Dendritic cell treated with granulocyte-macrophage colony-stimulating factor and Interleukin-4, amounts not matched to agents 40 ng/mL and 50 ng/mL, for 4 days (primary cell): ENCODE data around the gene TK1.
A peak's percentile ranks its signal among the peaks of the same experiment; 100 is the strongest.
"Not testable (repeated sequence)": the region's sequence is repeated elsewhere in the genome, so short reads cannot be mapped to it uniquely, and the experiment has no call there.

Experiments used
- H3K27ac Mint-ChIP-seq: one replicate; pipeline ENCODE4 v1.8.0; 2022; ENCODE audit warnings: mild to moderate bottlenecking, mixed read lengths
- H3K27me3 Mint-ChIP-seq: one replicate; pipeline ENCODE4 v1.8.0; 2022; ENCODE audit warnings: mild to moderate bottlenecking, mixed read lengths
- H3K36me3 Mint-ChIP-seq: one replicate; pipeline ENCODE4 v1.8.0; 2022; ENCODE audit warnings: low read depth, mixed read lengths
- H3K4me1 Mint-ChIP-seq: one replicate; pipeline ENCODE4 v1.8.0; 2022; ENCODE audit warnings: low read depth, mixed read lengths
- H3K4me3 Mint-ChIP-seq: one replicate; pipeline ENCODE4 v1.8.0; 2022; ENCODE audit warnings: mild to moderate bottlenecking, moderate library complexity, mixed read lengths
- H3K9me3 Mint-ChIP-seq: one replicate; pipeline ENCODE4 v1.8.0; 2022; ENCODE audit warnings: mixed read lengths
- intact Hi-C: fragments of 100-400 bp; cut with micrococcal nuclease; formaldehyde crosslinking; loops from one replicate; pipeline ENCODE4 v1.15.0; 2022

Gene TK1

DNA sequence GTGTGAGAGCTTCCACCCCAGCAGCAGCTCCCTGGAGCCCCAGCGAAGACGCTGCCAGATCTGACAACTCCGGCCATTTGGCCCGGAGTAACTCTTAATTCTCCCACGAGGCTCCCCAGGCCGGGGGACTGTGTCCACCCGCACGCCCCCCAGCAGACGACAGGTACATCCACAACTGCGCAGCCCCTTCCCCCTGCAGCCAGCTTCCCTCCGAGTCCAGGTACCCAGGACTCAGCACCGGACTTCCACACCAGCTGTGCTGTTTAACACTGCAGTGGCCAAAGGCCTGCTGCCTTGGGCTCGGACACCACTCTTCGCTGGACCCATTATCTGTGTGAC lies 11.2 kb downstream of the TK1 start:
- Mint-ChIP-seq H3K27me3 (no peaks in the 10 kb centered on the region), H3K4me3 (peak overlapping the region; percentile 10), H3K27ac (peak overlapping the region; percentile 97), H3K36me3 (peaks cover 64% of the 10 kb centered on the region), H3K4me1 (peaks cover 90% of the 10 kb centered on the region), H3K9me3 (no peaks in the 10 kb centered on the region)
- intact Hi-C loops: loop anchor here (5.0 kb wide), 1 partner anchor 63 kb away; no protein-coding TSS in a partner anchor

DNA sequence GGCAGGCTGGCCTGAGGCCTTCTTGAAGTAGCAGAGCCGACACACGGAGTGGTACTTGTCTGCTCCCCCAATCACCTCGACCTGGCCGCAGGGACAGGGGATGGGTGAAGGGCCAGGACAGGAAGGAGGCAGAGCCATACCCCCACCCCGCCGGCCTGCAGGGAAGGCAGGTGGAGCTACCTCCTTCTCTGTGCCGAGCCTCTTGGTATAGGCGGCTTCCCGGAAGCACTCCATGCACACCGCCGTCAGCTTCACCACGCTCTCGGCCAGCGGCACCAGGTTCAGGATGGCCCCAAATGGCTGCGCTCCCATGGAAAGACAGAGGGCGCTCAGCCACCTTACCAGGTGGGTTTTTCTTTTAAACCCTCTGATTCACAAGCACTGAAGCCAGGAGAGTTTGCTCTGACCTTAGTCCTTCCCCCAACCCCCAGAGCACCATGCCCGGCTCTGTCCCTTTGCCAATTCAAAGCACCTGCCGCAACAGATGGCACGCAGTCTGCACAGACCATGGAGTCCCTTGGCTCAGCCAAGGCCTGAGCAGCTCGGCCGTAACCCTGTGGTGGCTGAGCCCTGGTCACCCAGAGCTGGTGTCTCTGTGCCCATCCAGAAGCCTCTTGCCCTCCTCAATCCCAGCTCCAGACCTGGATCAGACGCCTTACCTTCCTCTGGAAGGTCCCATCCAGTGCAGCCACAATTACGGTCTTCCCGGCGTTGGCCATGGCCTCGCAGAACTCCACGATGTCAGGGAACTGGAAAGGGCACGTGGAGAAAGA lies 11.8 kb downstream of the TK1 start:
- H3K27me3 Mint-ChIP-seq: no peaks in the 10 kb centered on the region
- peak overlapping the region; percentile 97 for H3K27ac Mint-ChIP-seq
- H3K4me3 Mint-ChIP-seq: peak overlapping the region; percentile 87
- H3K9me3 Mint-ChIP-seq: no peaks in the 10 kb centered on the region
- peaks cover 90% of the 10 kb centered on the region for H3K4me1 Mint-ChIP-seq
- intact Hi-C loops: loop anchor here (1.0 to 5.0 kb wide), 3 partner anchors 31 to 63 kb away; partner anchors contain the start of gene TMC8
- H3K36me3 Mint-ChIP-seq: peaks cover 70% of the 10 kb centered on the region

DNA sequence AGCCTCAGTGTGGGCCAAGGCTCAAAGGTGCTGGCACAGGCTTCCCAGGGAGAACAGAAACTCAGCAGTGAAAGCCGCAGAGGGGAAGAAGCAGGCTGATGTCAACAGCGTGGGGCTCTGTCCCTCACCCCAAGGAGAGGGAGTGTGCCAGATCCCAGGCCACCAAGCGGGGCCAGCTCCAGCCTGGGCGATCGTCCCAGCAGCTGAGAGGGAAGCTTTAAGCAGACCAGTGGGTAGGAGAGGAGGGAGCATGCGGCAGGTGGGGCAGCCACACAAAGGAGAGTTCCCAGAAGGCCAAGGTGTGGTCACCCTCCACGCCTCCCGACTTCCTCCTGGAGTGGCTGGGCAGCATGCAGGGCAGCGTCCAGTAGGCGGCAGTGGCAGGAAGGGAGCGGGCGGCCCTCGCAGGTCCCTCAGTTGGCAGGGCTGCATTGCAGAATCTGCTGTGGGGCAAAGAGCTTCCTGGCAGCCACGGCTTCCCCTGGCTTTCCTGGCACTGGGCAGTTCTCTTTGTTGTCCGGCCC lies 12.4 kb downstream of the TK1 start:
- Mint-ChIP-seq H3K4me3 (peak overlapping the region; percentile 87), H3K27ac (peak overlapping the region; percentile 97), H3K4me1 (peaks cover 90% of the 10 kb centered on the region), H3K9me3 (no peaks in the 10 kb centered on the region), H3K36me3 (peaks cover 76% of the 10 kb centered on the region), H3K27me3 (no peaks in the 10 kb centered on the region)
- intact Hi-C loops: loop anchor here (1.0 to 5.0 kb wide), 2 partner anchors 30 to 42 kb away; partner anchors contain the start of gene TMC8

DNA sequence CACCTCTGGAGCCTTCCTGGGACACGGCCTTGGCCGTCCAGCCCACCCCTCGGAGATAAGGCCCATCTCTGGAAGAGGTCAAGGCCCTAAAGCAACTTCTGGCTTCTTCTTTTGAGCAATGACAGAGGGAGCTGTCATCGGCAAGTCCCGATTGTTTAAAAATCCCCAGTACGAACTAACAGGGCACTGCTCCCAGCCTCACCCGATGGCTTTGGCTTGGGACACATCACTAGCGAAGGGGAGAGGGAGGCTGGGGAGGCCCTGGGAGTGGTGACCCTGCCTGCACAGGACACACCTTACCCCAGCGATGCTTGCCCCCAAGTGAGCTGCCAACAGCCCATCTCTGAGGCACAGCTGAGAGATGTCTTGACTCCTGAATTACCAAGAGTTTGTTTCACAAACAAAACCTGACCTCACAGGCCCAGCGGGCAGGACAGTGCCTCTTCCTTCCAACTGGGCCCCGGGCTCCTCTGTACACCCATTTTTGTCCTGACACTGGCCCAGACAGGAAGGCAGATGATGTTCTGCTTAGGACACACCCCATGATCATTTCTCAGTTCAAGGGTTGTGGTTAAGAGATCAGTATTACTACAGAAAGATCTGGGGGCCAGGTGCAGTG lies 13.6 kb downstream of the TK1 start:
- Mint-ChIP-seq H3K36me3 (peaks cover 84% of the 10 kb centered on the region), H3K9me3 (no peaks in the 10 kb centered on the region), H3K4me1 (peaks cover 78% of the 10 kb centered on the region), H3K27me3 (no peaks in the 10 kb centered on the region), H3K27ac (peak overlapping the region; percentile 97), H3K4me3 (peak overlapping the region; percentile 87)
- intact Hi-C loops: loop anchor here (5.0 kb wide), 1 partner anchor 41 kb away; the partner anchor contains the start of gene TMC8

DNA sequence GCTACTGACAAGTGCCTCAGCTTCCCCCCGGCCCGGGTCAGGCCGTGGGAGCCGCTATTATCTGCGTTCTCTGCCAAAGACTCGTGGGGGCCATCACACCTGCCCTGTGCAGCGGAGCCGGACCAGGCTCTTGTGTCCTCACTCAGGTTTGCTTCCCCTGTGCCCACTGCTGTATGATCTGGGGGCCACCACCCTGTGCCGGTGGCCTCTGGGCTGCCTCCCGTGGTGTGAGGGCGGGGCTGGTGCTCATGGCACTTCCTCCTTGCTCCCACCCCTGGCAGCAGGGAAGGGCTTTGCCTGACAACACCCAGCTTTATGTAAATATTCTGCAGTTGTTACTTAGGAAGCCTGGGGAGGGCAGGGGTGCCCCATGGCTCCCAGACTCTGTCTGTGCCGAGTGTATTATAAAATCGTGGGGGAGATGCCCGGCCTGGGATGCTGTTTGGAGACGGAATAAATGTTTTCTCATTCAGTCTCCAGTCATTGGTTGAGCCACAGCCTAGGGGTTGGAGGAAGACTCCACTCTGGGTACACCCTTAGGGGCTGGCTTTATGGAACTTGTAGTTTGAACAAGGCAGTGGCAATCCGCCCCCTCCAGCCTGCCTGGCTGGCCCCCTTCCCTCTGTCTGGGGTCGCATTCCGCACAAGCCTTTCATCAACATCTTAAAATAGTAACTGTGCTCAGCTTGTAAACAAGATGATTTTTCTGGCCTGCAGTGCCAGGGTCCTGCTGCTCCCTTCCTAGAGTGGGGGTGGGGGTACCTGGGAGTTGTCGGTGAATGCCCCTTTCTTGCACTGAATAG lies 14.4 kb downstream of the TK1 start:
- no peaks in the 10 kb centered on the region for H3K27me3 Mint-ChIP-seq
- H3K4me3 Mint-ChIP-seq: peak overlapping the region; percentile 87
- H3K4me1 Mint-ChIP-seq: peaks cover 77% of the 10 kb centered on the region
- intact Hi-C loops: loop anchor here (5.0 kb wide), 1 partner anchor 40 kb away; the partner anchor contains the start of gene TMC8
- H3K9me3 Mint-ChIP-seq: no peaks in the 10 kb centered on the region
- H3K27ac Mint-ChIP-seq: peak overlapping the region; percentile 97
- peaks cover 84% of the 10 kb centered on the region for H3K36me3 Mint-ChIP-seq

DNA sequence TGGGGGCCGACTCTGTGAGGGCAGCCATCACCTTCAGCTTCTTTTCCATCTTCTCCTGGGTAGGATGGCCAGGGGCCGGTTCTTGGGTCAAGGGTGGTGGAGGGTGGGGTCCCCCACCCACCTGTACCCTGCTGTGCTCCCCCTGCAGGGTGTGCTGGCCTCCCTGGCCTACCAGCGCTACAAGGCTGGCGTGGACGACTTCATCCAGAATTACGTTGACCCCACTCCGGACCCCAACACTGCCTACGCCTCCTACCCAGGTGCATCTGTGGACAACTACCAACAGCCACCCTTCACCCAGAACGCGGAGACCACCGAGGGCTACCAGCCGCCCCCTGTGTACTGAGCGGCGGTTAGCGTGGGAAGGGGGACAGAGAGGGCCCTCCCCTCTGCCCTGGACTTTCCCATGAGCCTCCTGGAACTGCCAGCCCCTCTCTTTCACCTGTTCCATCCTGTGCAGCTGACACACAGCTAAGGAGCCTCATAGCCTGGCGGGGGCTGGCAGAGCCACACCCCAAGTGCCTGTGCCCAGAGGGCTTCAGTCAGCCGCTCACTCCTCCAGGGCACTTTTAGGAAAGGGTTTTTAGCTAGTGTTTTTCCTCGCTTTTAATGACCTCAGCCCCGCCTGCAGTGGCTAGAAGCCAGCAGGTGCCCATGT lies 15.1 kb downstream of the TK1 start:
- H3K27me3 Mint-ChIP-seq, H3K9me3 Mint-ChIP-seq: not testable (repeated sequence)
- Mint-ChIP-seq H3K27ac (peak overlapping the region; percentile 97), H3K36me3 (peaks cover 81% of the 10 kb centered on the region), H3K4me1 (peaks cover 72% of the 10 kb centered on the region), H3K4me3 (peak overlapping the region; percentile 87)
- intact Hi-C loops: loop anchor here (5.0 kb wide), 1 partner anchor 39 kb away; the partner anchor contains the start of gene TMC8

DNA sequence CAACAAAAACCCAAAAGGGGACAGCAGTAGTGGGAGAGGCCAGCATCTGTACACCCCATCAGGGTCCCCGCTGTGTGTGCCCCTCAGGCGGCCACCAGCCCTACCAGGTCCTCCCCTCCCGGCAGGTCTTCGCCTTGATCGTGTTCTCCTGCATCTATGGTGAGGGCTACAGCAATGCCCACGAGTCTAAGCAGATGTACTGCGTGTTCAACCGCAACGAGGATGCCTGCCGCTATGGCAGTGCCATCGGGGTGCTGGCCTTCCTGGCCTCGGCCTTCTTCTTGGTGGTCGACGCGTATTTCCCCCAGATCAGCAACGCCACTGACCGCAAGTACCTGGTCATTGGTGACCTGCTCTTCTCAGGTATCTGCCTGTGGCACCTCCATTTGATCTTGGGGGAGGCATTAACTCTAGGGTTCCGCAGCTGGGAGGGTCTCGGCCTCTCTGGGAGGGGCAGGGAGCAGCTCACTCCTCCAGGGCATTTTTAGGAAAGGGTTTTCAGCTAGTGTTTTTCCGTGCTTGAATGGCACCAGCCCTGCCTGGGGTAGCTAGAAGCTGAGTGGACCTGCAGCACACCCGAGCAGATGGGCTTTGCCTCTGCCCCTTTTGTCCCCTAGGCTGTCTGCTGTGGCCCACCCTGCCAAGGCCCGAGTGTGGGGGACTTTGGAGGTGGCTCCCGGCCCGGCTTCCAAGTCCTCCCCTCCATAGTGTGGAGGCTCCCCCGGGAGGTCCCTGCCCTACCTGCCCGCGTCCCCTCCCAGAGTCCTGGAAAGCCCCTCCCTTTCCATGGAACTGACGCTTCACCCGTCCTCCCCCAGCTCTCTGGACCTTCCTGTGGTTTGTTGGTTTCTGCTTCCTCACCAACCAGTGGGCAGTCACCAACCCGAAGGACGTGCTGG lies 15.9 kb downstream of the TK1 start:
- Mint-ChIP-seq H3K36me3 (peaks cover 73% of the 10 kb centered on the region), H3K4me3 (peak overlapping the region; percentile 87), H3K4me1 (peaks cover 64% of the 10 kb centered on the region), H3K27ac (peak overlapping the region; percentile 97), H3K27me3 (peaks cover 4% of the 10 kb centered on the region), H3K9me3 (no peaks in the 10 kb centered on the region)
- intact Hi-C loops: loop anchor here (5.0 kb wide), 1 partner anchor 39 kb away; the partner anchor contains the start of gene TMC8

DNA sequence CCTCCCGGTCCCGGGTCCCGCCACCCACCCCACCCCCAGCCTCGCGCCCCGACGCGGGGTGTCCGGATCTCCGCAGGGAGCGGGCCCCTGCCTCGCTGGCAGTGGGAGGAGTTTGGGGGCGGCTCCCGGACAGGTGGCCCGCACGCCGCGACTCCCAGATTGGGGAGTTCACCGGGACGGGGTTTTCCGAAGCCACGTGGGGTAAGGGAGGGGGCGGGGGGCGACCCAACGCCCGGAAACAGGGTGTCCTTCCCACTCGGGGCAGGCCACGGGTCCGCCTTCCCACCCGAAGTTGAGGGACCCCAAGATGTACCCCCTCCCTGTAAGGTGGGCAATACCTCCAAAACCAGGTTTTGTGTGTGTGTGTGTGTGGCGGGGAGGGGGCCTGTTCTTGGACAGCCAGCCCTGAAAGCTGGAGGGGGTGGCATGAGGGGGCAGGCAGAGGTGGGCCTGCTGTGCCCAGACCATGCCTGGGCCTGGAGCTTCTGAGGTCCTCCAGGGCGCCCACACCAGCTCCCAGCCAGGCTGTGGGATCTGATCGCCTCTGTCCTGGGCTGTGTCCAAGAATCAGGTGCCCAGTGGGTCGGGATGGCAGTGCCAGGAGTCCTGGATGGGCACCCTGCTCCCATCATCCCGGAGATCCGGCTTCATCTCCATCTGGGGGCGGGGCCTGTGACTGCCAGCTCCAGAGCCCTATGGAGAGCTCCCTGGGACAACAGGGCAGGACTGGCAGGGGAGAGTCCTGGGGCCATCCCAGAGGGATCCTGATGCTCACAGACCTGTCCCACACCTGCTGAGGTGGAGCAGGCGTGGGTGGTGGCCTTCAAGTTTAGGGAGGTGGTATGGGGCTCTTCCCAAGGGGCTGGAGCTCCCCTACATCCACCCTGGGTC lies 17.7 kb downstream of the TK1 start:
- peak overlapping the region; percentile 97 for H3K27ac Mint-ChIP-seq
- H3K27me3 Mint-ChIP-seq: peaks cover 6% of the 10 kb centered on the region
- H3K9me3 Mint-ChIP-seq: no peaks in the 10 kb centered on the region
- H3K36me3 Mint-ChIP-seq: peaks cover 55% of the 10 kb centered on the region
- intact Hi-C loops: no loop called here
- H3K4me1 Mint-ChIP-seq: peaks cover 49% of the 10 kb centered on the region
- peak overlapping the region; percentile 87 for H3K4me3 Mint-ChIP-seq

DNA sequence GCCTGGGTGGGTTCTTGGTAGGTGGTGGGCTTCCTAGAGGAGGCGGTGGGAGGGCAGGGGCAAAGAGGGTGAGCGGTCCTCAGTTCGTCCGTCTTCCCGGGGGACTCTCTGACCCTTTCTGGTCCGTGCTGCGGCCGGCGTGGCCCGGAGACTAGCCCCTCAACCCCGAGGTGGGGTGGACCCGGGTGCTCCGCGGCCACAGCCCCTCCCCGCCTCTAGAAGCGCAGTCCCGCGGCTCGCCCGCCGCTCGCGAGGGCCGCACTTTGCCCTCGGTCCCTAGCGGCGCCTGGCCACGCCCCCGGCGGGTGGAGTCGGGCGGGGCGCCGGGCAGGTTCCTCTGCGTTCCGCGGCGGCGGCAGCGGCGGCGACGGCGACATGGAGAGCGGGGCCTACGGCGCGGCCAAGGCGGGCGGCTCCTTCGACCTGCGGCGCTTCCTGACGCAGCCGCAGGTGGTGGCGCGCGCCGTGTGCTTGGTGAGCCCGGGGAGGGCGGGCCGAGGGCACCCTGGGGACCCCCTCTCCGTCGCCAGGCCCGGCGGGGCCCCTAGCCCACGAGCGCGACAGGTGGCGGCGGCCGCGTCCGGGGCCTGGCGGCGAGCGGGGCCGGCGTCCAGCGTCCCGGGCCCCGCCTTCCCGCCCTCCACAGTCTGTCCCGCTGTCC lies 18.5 kb downstream of the TK1 start, which contains the start of gene SYNGR2:
Gene SYNGR2, plus strand, starts transcription at position 340 of the 661 bp plus-strand sequence. Its CDS starts 36 bp downstream, at position 376.
- Mint-ChIP-seq H3K4me1 (peaks cover 47% of the 10 kb centered on the region), H3K27ac (peak within 1 kb of the TSS; percentile 97)
- intact Hi-C loops: no loop called here

DNA sequence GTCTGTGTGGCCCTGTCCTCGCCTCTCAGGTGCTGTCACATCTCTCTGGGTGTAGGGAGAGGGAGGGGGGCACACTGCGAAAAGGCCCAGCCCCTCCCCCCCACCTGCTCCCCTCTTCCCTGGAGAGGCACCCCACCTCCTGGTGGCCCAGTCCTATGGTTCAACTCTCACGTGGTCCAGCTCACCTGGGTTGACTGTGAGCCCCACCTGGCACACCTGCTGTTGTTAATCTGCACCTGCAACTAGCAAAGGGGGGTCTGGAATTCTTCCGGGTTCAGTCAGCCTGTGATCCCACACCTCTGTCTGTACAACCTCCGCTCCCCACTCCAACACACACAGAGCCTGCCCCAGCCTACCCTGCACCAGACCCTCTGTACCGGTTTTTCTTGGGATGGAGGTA lies 20.4 kb downstream of the TK1 start:
- H3K36me3 Mint-ChIP-seq: peaks cover 28% of the 10 kb centered on the region
- no peak overlapping the region for H3K27ac Mint-ChIP-seq
- intact Hi-C loops: no loop called here
- no peaks in the 10 kb centered on the region for H3K9me3 Mint-ChIP-seq
- H3K4me1 Mint-ChIP-seq: peaks cover 27% of the 10 kb centered on the region
- no peak overlapping the region for H3K4me3 Mint-ChIP-seq
- peaks cover 6% of the 10 kb centered on the region for H3K27me3 Mint-ChIP-seq

More for the DNA sequence above, 18.5 kb downstream of the TK1 start, which contains the start of gene SYNGR2:
- peak within 1 kb of the TSS; percentile 87 for H3K4me3 Mint-ChIP-seq
- peaks cover 6% of the 10 kb centered on the region for H3K27me3 Mint-ChIP-seq
- no peaks in the 10 kb centered on the region for H3K9me3 Mint-ChIP-seq
- peaks cover 47% of the 10 kb centered on the region for H3K36me3 Mint-ChIP-seq
